WTC11 (cell line): ENCODE results near the gene GNAS-AS1. TPM values are rescaled to one million over a fixed set of nuclear protein-coding genes. Genes with fewer than 3 reads are reported as not detected.

ENCODE experiments used
- ATAC-seq: fragments of 200-7000 bp; cut with Tn5 transposase; 2 replicates; pipeline ENCODE4 v1.10.0; 2021; ENCODE audit warnings: mild to moderate bottlenecking, moderate library complexity
- CTCF ChIA-PET: fragments of 300-600 bp; sonication (Branson Sonifier 250); formaldehyde crosslinking; loops from one replicate; lab custom pipeline; 2021; ENCODE audit warnings: antibody characterized with exemption; lab: Charles Lee
- POLR2A ChIA-PET: fragments of 350-600 bp; sonication (Branson Sonifier 250); formaldehyde crosslinking; loops from one replicate; lab custom pipeline; 2021; ENCODE audit warnings: antibody characterized with exemption; lab: Charles Lee
- DNase-seq: peaks from one replicate; pipeline ENCODE4 v3.0.0; 2021; ENCODE audit warnings: low spot score
- H3K27ac Mint-ChIP-seq: 2 replicates; pipeline ENCODE4 v1.8.0; 2021; ENCODE audit warnings: mixed read lengths
- H3K27me3 Mint-ChIP-seq: 2 replicates; pipeline ENCODE4 v1.8.0; 2021; ENCODE audit warnings: low read depth, mild to moderate bottlenecking, moderate library complexity, mixed read lengths
- H3K36me3 Mint-ChIP-seq: 2 replicates; pipeline ENCODE4 v1.8.0; 2021; ENCODE audit warnings: mixed read lengths
- H3K4me1 Mint-ChIP-seq: 2 replicates; pipeline ENCODE4 v1.8.0; 2022; ENCODE audit warnings: mixed read lengths
- H3K4me3 Mint-ChIP-seq: 2 replicates; pipeline ENCODE4 v1.8.0; 2021; ENCODE audit warnings: mild to moderate bottlenecking, moderate library complexity, mixed read lengths
- H3K9me3 Mint-ChIP-seq: 2 replicates; pipeline ENCODE4 v1.8.0; 2021; ENCODE audit warnings: mixed read lengths
- AR ChIP-seq: fragments of 250-450 bp; sonication (Bioruptor Pico); IDR thresholded peaks from 2 replicates; pipeline ENCODE4 v1.9.0; 2021; ENCODE audit warnings: mild to moderate bottlenecking
- ARID4B ChIP-seq: sonication (generic); formaldehyde crosslinking; IDR thresholded peaks from 2 replicates; pipeline ENCODE4 v1.8.0; 2023; ENCODE audit warnings: missing genetic modification reagents, mild to moderate bottlenecking, borderline replicate concordance
- ATF2 ChIP-seq: sonication (generic); formaldehyde crosslinking; IDR thresholded peaks from 2 replicates; pipeline ENCODE4 v1.8.1; 2022; ENCODE audit warnings: low read depth, missing genetic modification reagents, borderline replicate concordance
- CBFB ChIP-seq: sonication (generic); formaldehyde crosslinking; IDR thresholded peaks from 2 replicates; pipeline ENCODE4 v1.8.1; 2022; ENCODE audit warnings: mild to moderate bottlenecking, low read depth, missing genetic modification reagents
- E2F4 ChIP-seq: sonication (generic); formaldehyde crosslinking; IDR thresholded peaks from 2 replicates; pipeline ENCODE4 v1.8.1; 2022; ENCODE audit warnings: low read depth, mild to moderate bottlenecking, moderate library complexity, missing genetic modification reagents, borderline replicate concordance
- ELF4 ChIP-seq: sonication (generic); formaldehyde crosslinking; IDR thresholded peaks from 2 replicates; pipeline ENCODE4 v1.8.1; 2022; ENCODE audit warnings: low read depth, mild to moderate bottlenecking, moderate library complexity, missing genetic modification reagents
- ESRRA ChIP-seq: sonication (generic); formaldehyde crosslinking; IDR thresholded peaks from 2 replicates; pipeline ENCODE4 v1.8.1; 2022; ENCODE audit warnings: mild to moderate bottlenecking, missing genetic modification reagents, borderline replicate concordance
- FOXK1 ChIP-seq: sonication (generic); formaldehyde crosslinking; IDR thresholded peaks from 2 replicates; pipeline ENCODE4 v1.8.0; 2022; ENCODE audit warnings: mild to moderate bottlenecking, moderate library complexity, missing genetic modification reagents
- PRRX2 ChIP-seq: fragments of 250-450 bp; sonication (Bioruptor Pico); IDR thresholded peaks from 2 replicates; pipeline ENCODE4 v1.8.0; 2021; ENCODE audit warnings: mild to moderate bottlenecking
- SMAD3 ChIP-seq: sonication (generic); formaldehyde crosslinking; IDR thresholded peaks from 2 replicates; pipeline ENCODE4 v1.8.0; 2022; ENCODE audit warnings: missing genetic modification reagents, mild to moderate bottlenecking, borderline replicate concordance
- SMAD4 ChIP-seq: sonication (generic); formaldehyde crosslinking; IDR thresholded peaks from 2 replicates; pipeline ENCODE4 v1.8.0; 2022; ENCODE audit warnings: mild to moderate bottlenecking, missing genetic modification reagents
- SOX15 ChIP-seq: fragments of 250-450 bp; sonication (Bioruptor Pico); IDR thresholded peaks from 2 replicates; pipeline ENCODE4 v1.9.0; 2021; ENCODE audit warnings: mild to moderate bottlenecking
- ZNF121 ChIP-seq: sonication (generic); formaldehyde crosslinking; IDR thresholded peaks from 2 replicates; pipeline ENCODE4 v1.8.0; 2023; ENCODE audit warnings: missing genetic modification reagents
- ZNF281 ChIP-seq: sonication (generic); formaldehyde crosslinking; IDR thresholded peaks from 2 replicates; pipeline ENCODE4 v1.8.0; 2023; ENCODE audit warnings: mild to moderate bottlenecking, missing genetic modification reagents
- ZSCAN18 ChIP-seq: fragments of 250-450 bp; sonication (Bioruptor Pico); IDR thresholded peaks from 2 replicates; pipeline ENCODE4 v2.1.2; 2022; ENCODE audit warnings: mild to moderate bottlenecking, moderate library complexity
- total RNA-seq: library from RNA; stranded (reverse); gene quantifications from 3 replicates; pipeline ENCODE4 v1.2.3, GENCODE V29; 2021

The GNAS-AS1 gene
- total RNA-seq, 1 experiment from 2014 or later: 12.2 TPM

- TF ChIP-seq ARID4B (no peak), SMAD3 (CRISPR knock-in tag) (no peak)
- TF ChIP-seq, all 79 proteins: peak for 0
Observed at GRCh38 chr20:58793512-58794420, 56.9 kb downstream of the GNAS-AS1 start (continued).

GRCh38 chr20:58792426-58792825, 58.3 kb downstream of the GNAS-AS1 start:
- H3K4me1 Mint-ChIP-seq: peaks cover 24% of the 10 kb centered on the region
- ChIA-PET POLR2A (interaction anchor here (0.5 kb wide), 1 partner anchor 313 kb away, joined by 3 read pairs; no protein-coding TSS in a partner anchor), CTCF (no interaction called here)
- no peak for DNase-seq
- no peak overlapping the region for H3K27ac Mint-ChIP-seq
- TF ChIP-seq ATF2 (CRISPR knock-in tag): no peak
- no peak overlapping the region for H3K4me3 Mint-ChIP-seq
- H3K27me3 Mint-ChIP-seq: no peaks in the 10 kb centered on the region; the same call in 1 of the 2 replicates
- no peaks in the 10 kb centered on the region for H3K36me3 Mint-ChIP-seq
- no peak for ATAC-seq
- H3K9me3 Mint-ChIP-seq: no peaks in the 10 kb centered on the region

GRCh38 chr20:58791286-58791685, 59.4 kb downstream of the GNAS-AS1 start:
- H3K4me1 Mint-ChIP-seq: peaks cover 24% of the 10 kb centered on the region
- CTCF ChIA-PET: interaction anchor here (0.7 kb wide), 1 partner anchor 140 kb away, joined by 3 read pairs; the partner anchor contains the start of gene STX16
- DNase-seq: no peak
- H3K27ac Mint-ChIP-seq: no peak overlapping the region; the same call in 1 of the 2 replicates
- no peak for ATAC-seq
- H3K36me3 Mint-ChIP-seq: no peaks in the 10 kb centered on the region
- no peak overlapping the region for H3K4me3 Mint-ChIP-seq
- no peaks in the 10 kb centered on the region for H3K9me3 Mint-ChIP-seq
- POLR2A ChIA-PET: no interaction called here
- no peaks in the 10 kb centered on the region; the same call in 1 of the 2 replicates for H3K27me3 Mint-ChIP-seq
- TF ChIP-seq ESRRA (CRISPR knock-in tag) (no peak), CBFB (CRISPR knock-in tag) (no peak), SMAD4 (CRISPR knock-in tag) (no peak), AR (CRISPR knock-in tag) (no peak), ELF4 (CRISPR knock-in tag) (no peak), E2F4 (CRISPR knock-in tag) (no peak), ZSCAN18 (CRISPR knock-in tag) (no peak), PRRX2 (CRISPR knock-in tag) (no peak), ZNF121 (no peak), SOX15 (no peak), FOXK1 (CRISPR knock-in tag) (no peak), ZNF281 (CRISPR knock-in tag) (no peak)
